ENCODE results near the gene CYP4F8. TPM values are rescaled to one million over a fixed set of nuclear protein-coding genes. Genes with fewer than 3 reads are reported as not detected.
A peak's percentile ranks its signal among the peaks of the same experiment; 100 is the strongest.

Gene CYP4F8, protein sequence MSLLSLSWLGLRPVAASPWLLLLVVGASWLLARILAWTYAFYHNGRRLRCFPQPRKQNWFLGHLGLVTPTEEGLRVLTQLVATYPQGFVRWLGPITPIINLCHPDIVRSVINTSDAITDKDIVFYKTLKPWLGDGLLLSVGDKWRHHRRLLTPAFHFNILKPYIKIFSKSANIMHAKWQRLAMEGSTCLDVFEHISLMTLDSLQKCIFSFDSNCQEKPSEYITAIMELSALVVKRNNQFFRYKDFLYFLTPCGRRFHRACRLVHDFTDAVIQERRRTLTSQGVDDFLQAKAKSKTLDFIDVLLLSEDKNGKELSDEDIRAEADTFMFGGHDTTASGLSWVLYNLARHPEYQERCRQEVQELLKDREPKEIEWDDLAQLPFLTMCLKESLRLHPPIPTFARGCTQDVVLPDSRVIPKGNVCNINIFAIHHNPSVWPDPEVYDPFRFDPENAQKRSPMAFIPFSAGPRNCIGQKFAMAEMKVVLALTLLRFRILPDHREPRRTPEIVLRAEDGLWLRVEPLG
- total RNA-seq: not detected in 2 replicates

DNA sequence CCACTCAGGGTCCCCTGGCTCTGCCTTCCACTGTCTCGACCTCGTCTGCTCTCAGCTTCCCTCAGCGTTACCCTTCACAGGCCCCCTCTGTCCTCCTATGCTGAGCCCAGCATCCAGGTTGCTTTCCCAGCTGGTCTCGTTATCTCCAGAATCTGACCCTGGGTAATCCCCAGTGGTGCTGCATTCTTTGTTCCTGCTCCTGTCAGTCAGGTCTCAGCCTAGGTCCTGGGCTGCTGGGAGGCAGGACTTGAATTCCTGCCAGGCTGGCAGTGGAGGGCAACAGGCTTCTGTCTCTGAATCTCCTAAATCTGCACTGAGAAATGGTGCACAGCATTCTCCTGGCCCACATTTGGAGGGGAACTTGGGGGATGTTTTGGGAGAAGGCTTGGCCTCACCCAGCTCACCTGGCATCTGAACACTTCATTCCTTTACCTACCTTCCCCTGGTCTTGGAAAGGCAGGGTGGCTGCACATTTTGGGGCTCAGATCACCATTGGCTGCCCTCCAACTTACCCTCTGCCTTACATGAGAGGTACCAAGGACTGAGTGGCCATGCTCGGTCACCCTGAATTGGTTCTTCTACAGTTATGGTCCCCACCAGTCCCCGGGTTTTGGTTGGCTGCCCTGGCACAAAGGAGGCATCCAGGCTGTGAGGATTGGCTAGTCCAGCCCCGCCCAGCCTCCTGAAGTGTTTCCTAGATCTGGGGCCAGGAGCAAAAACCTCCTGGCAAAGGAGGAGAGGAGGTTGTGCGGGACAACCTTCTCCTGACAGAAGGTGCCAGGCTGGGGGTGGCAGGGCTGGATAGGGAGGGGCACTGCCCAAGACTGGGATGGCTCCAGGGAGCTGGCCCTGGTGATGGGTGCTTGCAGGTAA is at the start of gene CYP4F8:
Gene CYP4F8, plus strand, starts transcription at position 712 of the 873 bp plus-strand sequence. CDS start 399 bp downstream, outside the sequence.
- no peaks in the 10 kb centered on the region for H3K36me3 Mint-ChIP-seq (ENCODE audit: low read depth)
- DNase-seq (ENCODE audit: low spot score): no peak
- no peak within 1 kb of the TSS for H3K27ac Mint-ChIP-seq
- no peak within 1 kb of the TSS for H3K4me3 Mint-ChIP-seq (ENCODE audit: low read depth)
- intact Hi-C loops (cut with micrococcal nuclease): no loop called here
- H3K27me3 Mint-ChIP-seq (ENCODE audit: low read depth): peaks cover 3% of the 10 kb centered on the region
- H3K9me3 Mint-ChIP-seq: no peaks in the 10 kb centered on the region
- no peaks in the 10 kb centered on the region for H3K4me1 Mint-ChIP-seq (ENCODE audit: low read depth)

DNA sequence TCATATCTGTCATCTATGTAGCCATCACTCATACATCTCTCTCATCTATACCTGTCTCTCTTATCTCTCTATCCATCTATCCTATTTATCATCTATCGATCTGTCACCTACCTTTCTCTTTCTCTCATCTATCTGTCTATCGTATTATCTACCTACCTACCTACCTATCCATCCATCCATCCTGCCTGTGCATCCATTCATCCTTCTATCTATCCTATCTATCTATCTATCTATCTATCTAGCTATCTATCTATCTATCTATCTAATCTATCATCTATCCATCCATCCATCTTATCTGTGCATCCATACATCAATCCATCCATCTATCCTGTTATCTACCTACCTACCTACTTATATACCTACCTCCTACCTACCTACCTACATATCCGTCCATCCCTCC is 44.6 kb upstream of the CYP4F8 start:
- no peak overlapping the region for H3K4me3 Mint-ChIP-seq (ENCODE audit: low read depth)
- H3K36me3 Mint-ChIP-seq (ENCODE audit: low read depth): no peaks in the 10 kb centered on the region
- peaks cover 13% of the 10 kb centered on the region for H3K27me3 Mint-ChIP-seq (ENCODE audit: low read depth)
- no peak for DNase-seq (ENCODE audit: low spot score)
- H3K9me3 Mint-ChIP-seq: no peaks in the 10 kb centered on the region
- H3K4me1 Mint-ChIP-seq (ENCODE audit: low read depth): no peaks in the 10 kb centered on the region
- intact Hi-C loops (cut with micrococcal nuclease): no loop called here
- no peak overlapping the region for H3K27ac Mint-ChIP-seq

DNA sequence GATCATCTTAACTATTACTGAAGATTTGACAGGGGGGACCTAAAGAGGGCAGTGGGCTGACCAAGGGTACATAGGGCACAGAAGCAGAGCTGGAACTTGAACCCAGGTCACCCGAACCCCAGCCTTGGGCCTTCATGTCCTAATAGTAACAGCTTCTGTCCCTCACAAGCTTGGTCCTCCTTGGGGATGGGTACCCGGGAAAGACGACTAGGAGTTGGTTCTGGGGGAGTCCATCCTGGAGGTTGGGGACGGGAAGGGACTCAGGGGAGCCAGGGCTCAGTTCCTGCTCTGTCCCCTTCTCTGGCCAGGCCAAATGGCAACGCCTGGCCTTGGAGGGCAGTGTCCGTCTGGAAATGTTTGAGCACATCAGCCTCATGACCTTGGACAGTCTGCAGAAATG is 39.6 kb upstream of the CYP4F8 start:
- no peaks in the 10 kb centered on the region for H3K9me3 Mint-ChIP-seq
- H3K4me1 Mint-ChIP-seq (ENCODE audit: low read depth): no peaks in the 10 kb centered on the region
- H3K27me3 Mint-ChIP-seq (ENCODE audit: low read depth): no peaks in the 10 kb centered on the region
- no peak overlapping the region for H3K27ac Mint-ChIP-seq
- no peak overlapping the region for H3K4me3 Mint-ChIP-seq (ENCODE audit: low read depth)
- no peak for DNase-seq (ENCODE audit: low spot score)
- intact Hi-C loops (cut with micrococcal nuclease): no loop called here
- no peaks in the 10 kb centered on the region for H3K36me3 Mint-ChIP-seq (ENCODE audit: low read depth)

DNA sequence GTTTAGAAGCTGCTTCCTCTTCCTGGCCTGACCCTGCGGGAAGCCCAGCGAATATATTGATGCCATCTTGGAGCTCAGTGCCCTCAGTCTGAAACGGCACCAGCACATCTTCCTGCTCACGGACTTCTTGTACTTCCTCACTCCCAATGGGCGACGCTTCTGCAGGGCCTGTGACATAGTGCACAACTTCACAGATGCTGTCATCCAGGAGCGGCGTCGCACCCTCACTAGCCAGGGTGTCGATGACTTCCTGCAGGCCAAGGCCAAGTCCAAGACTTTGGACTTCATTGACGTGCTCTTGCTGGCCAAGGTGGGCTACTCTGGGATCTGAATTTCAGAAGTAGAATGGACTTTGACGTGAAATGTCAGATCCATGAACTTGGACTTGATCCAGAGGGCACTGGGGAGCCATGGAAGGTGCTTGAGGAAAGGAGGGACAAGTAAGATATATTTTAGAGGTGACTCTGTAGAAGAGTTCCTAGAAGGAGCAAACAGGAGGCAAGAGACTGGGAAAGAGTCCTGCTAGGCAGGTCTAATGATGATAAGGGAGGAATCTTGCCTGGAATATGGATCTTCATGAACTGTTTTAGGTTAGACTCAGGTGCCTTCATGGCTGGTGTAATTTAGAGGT is 38.4 kb upstream of the CYP4F8 start:
- no peaks in the 10 kb centered on the region for H3K36me3 Mint-ChIP-seq (ENCODE audit: low read depth)
- H3K27me3 Mint-ChIP-seq (ENCODE audit: low read depth): peaks cover 4% of the 10 kb centered on the region
- H3K27ac Mint-ChIP-seq: no peak overlapping the region
- no peaks in the 10 kb centered on the region for H3K9me3 Mint-ChIP-seq
- no peaks in the 10 kb centered on the region for H3K4me1 Mint-ChIP-seq (ENCODE audit: low read depth)
- no peak overlapping the region for H3K4me3 Mint-ChIP-seq (ENCODE audit: low read depth)
- intact Hi-C loops (cut with micrococcal nuclease): no loop called here
- no peak for DNase-seq (ENCODE audit: low spot score)

DNA sequence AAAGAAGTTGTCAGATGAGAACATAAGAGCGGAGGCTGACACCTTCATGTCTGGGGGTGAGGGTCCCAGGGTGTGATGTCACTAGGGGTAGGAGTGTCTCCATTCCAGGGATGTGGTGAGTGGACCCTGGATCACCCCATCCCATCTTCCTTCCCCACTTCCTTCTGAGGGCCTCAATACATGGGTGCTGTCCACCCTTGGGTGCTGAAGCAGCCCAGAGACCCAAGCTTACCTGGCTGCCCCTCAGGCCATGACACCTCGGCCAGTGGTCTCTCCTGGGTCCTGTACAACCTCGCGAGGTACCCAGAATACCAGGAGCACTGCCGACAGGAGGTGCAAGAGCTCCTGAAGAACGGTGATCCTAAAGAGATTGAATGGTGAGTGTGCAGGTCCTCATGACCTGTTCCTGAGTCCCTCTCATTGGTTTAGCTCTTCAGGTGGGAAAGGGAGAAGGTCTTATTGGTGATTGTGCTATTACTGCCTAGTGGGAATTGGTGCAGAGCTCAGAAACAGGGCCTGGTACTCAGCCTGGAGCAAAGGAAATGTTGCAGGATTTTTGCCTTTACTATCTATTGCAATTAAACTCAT is 37.7 kb upstream of the CYP4F8 start:
- Mint-ChIP-seq H3K27ac (no peak overlapping the region), H3K4me3 (ENCODE audit: low read depth) (no peak overlapping the region), H3K9me3 (no peaks in the 10 kb centered on the region), H3K27me3 (ENCODE audit: low read depth) (peaks cover 4% of the 10 kb centered on the region), H3K4me1 (ENCODE audit: low read depth) (no peaks in the 10 kb centered on the region), H3K36me3 (ENCODE audit: low read depth) (no peaks in the 10 kb centered on the region)
- intact Hi-C loops (cut with micrococcal nuclease): no loop called here
- no peak for DNase-seq (ENCODE audit: low spot score)

DNA sequence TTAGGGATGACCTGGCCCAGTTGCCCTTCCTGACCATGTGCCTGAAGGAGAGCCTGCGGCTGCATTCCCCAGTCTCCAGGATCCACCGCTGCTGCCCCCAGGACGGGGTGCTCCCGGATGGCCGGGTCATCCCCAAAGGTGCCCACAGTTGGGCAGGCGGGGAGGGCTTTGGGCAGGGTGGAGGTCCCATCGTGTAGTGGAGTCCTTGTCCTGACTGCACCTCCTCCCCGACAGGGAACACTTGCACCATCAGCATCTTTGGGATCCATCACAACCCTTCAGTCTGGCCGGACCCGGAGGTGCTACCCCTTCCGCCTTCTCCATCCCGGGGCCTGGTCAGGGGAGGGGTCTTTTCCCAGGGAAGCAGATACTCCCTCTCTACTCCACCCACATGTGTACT is 31.7 kb upstream of the CYP4F8 start:
- DNase-seq (ENCODE audit: low spot score): no peak
- no peaks in the 10 kb centered on the region for H3K9me3 Mint-ChIP-seq
- H3K4me1 Mint-ChIP-seq (ENCODE audit: low read depth): no peaks in the 10 kb centered on the region
- H3K27ac Mint-ChIP-seq: no peak overlapping the region
- no peaks in the 10 kb centered on the region for H3K36me3 Mint-ChIP-seq (ENCODE audit: low read depth)
- intact Hi-C loops (cut with micrococcal nuclease): no loop called here
- H3K27me3 Mint-ChIP-seq (ENCODE audit: low read depth): peaks cover 10% of the 10 kb centered on the region
- no peak overlapping the region for H3K4me3 Mint-ChIP-seq (ENCODE audit: low read depth)

DNA sequence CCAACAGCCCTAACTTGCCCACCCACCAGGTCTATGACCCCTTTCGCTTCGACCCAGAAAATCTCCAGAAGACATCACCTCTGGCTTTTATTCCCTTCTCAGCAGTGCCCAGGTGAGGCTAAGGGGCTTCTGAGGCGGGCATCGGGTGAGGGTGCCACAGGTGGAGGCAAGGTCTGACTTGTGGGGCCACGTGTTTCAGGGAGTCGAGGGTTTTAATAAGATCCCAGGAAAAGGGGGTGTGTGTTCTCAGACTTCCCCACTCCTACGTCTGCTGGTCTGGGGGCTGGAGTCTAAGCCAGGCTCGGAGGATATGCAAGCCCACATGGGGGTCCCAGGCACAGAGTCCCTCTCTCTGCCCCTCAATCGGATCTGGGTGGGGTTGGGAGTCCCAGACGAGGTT is 30.9 kb upstream of the CYP4F8 start:
- Mint-ChIP-seq H3K9me3 (no peaks in the 10 kb centered on the region), H3K27me3 (ENCODE audit: low read depth) (peaks cover 10% of the 10 kb centered on the region), H3K36me3 (ENCODE audit: low read depth) (no peaks in the 10 kb centered on the region), H3K4me1 (ENCODE audit: low read depth) (no peaks in the 10 kb centered on the region), H3K27ac (no peak overlapping the region), H3K4me3 (ENCODE audit: low read depth) (no peak overlapping the region)
- no peak for DNase-seq (ENCODE audit: low spot score)
- intact Hi-C loops (cut with micrococcal nuclease): no loop called here

DNA sequence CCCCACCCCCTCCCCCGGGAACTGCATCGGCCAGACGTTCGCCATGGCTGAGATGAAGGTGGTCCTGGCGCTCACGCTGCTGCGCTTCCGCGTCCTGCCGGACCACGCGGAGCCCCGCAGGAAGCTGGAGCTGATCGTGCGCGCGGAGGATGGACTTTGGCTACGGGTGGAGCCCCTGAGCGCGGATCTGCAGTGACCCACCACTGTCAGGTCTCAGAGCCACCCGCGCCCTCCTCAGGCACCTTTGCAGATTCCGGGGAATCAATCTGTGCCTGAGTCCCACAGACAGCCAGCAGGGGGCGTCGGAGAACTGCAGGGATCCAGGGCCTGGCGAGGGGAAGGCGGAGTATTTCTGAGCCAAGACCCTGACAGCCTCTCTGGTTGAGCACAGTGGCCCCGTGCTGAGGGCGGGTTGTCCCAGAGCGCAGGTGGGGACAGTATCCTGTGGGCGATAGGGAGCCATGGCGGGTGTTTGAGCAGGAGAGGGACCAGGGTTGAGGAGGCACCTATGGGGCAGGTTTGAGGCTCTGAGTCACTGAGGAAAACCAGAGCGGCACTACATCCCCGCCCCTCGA is 30.4 kb upstream of the CYP4F8 start:
- intact Hi-C loops (cut with micrococcal nuclease): no loop called here
- H3K4me1 Mint-ChIP-seq (ENCODE audit: low read depth): no peaks in the 10 kb centered on the region
- H3K9me3 Mint-ChIP-seq: no peaks in the 10 kb centered on the region
- H3K27ac Mint-ChIP-seq: no peak overlapping the region
- peak; percentile 66 for DNase-seq (ENCODE audit: low spot score)
- no peak overlapping the region for H3K4me3 Mint-ChIP-seq (ENCODE audit: low read depth)
- no peaks in the 10 kb centered on the region for H3K36me3 Mint-ChIP-seq (ENCODE audit: low read depth)
- peaks cover 10% of the 10 kb centered on the region for H3K27me3 Mint-ChIP-seq (ENCODE audit: low read depth)

DNA sequence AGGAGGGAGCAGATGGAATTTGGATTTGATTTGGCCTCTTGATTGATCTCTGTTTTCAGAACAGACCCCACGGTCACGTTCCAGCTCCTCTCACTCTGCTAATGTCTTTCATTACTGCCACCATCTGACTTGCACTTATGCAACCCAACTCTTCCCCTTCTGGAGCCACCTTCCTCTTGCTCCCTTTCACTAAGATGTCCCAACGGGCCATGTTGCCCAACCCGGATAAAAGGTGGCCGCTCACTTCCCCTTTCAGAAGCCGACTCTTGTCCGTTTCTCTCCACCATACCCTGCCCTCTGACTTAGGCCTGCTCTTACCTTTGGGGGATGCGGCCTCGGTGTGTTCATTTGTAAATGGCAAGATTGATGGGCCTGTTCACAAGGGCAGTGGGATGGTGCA is 27.4 kb upstream of the CYP4F8 start:
- peaks cover 6% of the 10 kb centered on the region for H3K27me3 Mint-ChIP-seq (ENCODE audit: low read depth)
- H3K4me3 Mint-ChIP-seq (ENCODE audit: low read depth): no peak overlapping the region

DNA sequence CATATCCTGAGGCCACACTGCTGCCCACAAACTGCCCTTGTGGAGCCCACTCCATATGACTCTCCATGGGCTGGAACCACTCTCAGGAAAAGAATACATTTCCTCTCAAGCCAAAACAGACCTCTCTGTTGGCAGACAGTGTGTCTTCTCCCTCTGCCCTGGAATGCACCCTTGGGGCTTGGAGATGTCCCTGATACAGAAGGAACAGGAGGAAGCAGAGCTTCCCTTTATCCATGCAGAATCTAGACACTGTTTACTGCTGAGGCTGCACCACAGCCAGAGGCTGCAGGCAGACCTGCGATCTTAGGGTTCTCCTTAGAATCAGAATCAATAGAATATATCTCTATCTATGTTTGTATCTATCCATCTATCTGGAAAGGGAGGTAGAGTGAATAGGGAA is 26.8 kb upstream of the CYP4F8 start:
- peaks cover 6% of the 10 kb centered on the region for H3K27me3 Mint-ChIP-seq (ENCODE audit: low read depth)
- intact Hi-C loops (cut with micrococcal nuclease): no loop called here
- H3K4me1 Mint-ChIP-seq (ENCODE audit: low read depth): no peaks in the 10 kb centered on the region
- no peak overlapping the region for H3K27ac Mint-ChIP-seq
- H3K9me3 Mint-ChIP-seq: no peaks in the 10 kb centered on the region
- no peak overlapping the region for H3K4me3 Mint-ChIP-seq (ENCODE audit: low read depth)
- H3K36me3 Mint-ChIP-seq (ENCODE audit: low read depth): no peaks in the 10 kb centered on the region
- DNase-seq (ENCODE audit: low spot score): no peak

More for the DNA sequence above, 27.4 kb upstream of the CYP4F8 start:
- Mint-ChIP-seq H3K4me1 (ENCODE audit: low read depth) (no peaks in the 10 kb centered on the region), H3K27ac (no peak overlapping the region), H3K36me3 (ENCODE audit: low read depth) (no peaks in the 10 kb centered on the region), H3K9me3 (no peaks in the 10 kb centered on the region)
- intact Hi-C loops (cut with micrococcal nuclease): no loop called here
- no peak for DNase-seq (ENCODE audit: low spot score)

DNA sequence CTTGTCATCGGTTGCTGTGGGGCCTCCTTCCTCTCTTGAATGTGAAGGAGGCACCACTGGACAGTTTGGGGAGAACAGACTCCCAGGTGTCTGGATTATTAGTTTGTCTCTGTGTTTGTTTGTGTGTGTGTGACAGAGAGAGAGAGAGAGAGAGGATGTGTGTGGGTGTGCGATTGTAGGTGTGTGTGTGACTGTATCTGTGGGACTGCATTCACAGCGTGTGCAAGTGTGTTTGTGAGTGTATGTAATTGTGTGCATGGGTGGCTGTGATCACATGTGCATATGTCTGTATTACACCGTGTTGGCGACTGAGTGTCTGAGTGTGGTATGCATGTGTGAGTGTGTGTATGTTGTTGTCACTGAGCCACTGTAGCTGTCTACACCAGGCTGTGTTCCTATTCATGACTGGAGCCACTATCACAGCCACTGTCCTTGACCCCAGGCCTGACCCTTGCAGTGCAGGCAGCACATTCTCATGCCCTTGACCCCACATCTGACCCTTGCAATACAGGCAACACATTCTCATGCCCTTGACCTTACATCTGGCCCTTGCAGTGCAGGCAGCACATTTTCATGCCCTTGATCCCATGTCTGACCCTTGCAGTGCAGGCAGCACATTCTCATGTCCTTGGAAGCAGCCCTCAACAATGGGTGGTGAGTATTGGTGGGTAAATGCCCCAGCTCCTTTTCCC is 25.1 kb upstream of the CYP4F8 start:
- H3K36me3 Mint-ChIP-seq (ENCODE audit: low read depth): no peaks in the 10 kb centered on the region
- no peak overlapping the region for H3K27ac Mint-ChIP-seq
- no peak overlapping the region for H3K4me3 Mint-ChIP-seq (ENCODE audit: low read depth)
- H3K27me3 Mint-ChIP-seq (ENCODE audit: low read depth): peaks cover 9% of the 10 kb centered on the region
- DNase-seq (ENCODE audit: low spot score): no peak
- H3K4me1 Mint-ChIP-seq (ENCODE audit: low read depth): no peaks in the 10 kb centered on the region
- H3K9me3 Mint-ChIP-seq: no peaks in the 10 kb centered on the region
- intact Hi-C loops (cut with micrococcal nuclease): no loop called here

DNA sequence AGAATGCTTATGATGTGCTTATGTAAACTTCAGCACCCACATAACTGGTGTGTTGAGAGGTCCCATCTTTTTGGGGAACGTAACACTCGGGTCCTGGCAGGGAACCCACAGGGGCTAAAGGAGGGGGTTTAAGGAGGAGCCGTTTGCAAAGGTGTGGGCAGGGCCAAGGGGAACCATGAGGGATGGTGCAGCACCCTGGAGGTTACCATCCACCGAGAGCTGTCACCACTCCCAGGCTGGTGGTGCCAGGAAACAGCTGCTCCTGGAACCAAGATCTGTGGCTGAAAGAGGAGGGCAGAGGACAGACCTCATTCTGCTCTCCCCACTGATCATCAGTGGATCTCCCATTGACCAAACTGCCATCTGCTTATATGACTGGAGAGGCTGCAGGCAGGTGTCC is 23.2 kb upstream of the CYP4F8 start:
- Mint-ChIP-seq H3K4me1 (ENCODE audit: low read depth) (no peaks in the 10 kb centered on the region), H3K27ac (no peak overlapping the region), H3K9me3 (peaks cover 4% of the 10 kb centered on the region)

More for the DNA sequence above, 23.2 kb upstream of the CYP4F8 start:
- no peak for DNase-seq (ENCODE audit: low spot score)
- no peaks in the 10 kb centered on the region for H3K36me3 Mint-ChIP-seq (ENCODE audit: low read depth)
- no peak overlapping the region for H3K4me3 Mint-ChIP-seq (ENCODE audit: low read depth)
- intact Hi-C loops (cut with micrococcal nuclease): no loop called here
- peaks cover 11% of the 10 kb centered on the region for H3K27me3 Mint-ChIP-seq (ENCODE audit: low read depth)

Measured in activated T-helper 2 cell treated with anti-CD3 and anti-CD28 coated beads, Interferon-gamma antibody, Interleukin-2, Interleukin-4, amounts not matched to agents 10 μg/mL and 5 μg/mL and 100 μg/mL, durations not matched to agents 14 hours and 24 hours and 36 hours (primary cell).